22Rv1 (cell line): ENCODE results near the gene DIP2C.

ENCODE experiments used
- CTCF ChIP-seq: fragments of 450-650 bp; IDR thresholded peaks from 2 replicates; pipeline ENCODE4 v1.5.1; 2017; ENCODE audit warnings: mild to moderate bottlenecking
- ZFX ChIP-seq: fragments of 450-650 bp; IDR thresholded peaks from 2 replicates; pipeline ENCODE4 v1.6.1; 2017; ENCODE audit warnings: antibody characterized with exemption, borderline replicate concordance

GRCh38 chr10:642186-642890, 47.1 kb downstream of the DIP2C start:
- TF ChIP-seq CTCF (no peak), ZFX (no peak)
